H4 (cell line): Measurements from ENCODE around the gene ZNF28. TPM values are rescaled to one million over a fixed set of nuclear protein-coding genes. Genes with fewer than 3 reads are reported as not detected.
"Not testable (repeated sequence)": the region's sequence is repeated elsewhere in the genome, so short reads cannot be mapped to it uniquely, and the experiment has no call there.

Source experiments
- DNase-seq: peaks from one replicate; pipeline ENCODE4 v3.0.0-alpha.2; 2015; ENCODE audit warnings: low spot score
- total RNA-seq: library from RNA; depleted of rRNA; stranded (reverse); fragments of >200 nt; shearing (Covaris generic); gene quantifications from 2 replicates; pipeline ENCODE4 v1.2.3, GENCODE V29; 2014; rRNA removed

Gene ZNF28
- 11.3 and 18.4 TPM in 2 replicates for total RNA-seq

DNA sequence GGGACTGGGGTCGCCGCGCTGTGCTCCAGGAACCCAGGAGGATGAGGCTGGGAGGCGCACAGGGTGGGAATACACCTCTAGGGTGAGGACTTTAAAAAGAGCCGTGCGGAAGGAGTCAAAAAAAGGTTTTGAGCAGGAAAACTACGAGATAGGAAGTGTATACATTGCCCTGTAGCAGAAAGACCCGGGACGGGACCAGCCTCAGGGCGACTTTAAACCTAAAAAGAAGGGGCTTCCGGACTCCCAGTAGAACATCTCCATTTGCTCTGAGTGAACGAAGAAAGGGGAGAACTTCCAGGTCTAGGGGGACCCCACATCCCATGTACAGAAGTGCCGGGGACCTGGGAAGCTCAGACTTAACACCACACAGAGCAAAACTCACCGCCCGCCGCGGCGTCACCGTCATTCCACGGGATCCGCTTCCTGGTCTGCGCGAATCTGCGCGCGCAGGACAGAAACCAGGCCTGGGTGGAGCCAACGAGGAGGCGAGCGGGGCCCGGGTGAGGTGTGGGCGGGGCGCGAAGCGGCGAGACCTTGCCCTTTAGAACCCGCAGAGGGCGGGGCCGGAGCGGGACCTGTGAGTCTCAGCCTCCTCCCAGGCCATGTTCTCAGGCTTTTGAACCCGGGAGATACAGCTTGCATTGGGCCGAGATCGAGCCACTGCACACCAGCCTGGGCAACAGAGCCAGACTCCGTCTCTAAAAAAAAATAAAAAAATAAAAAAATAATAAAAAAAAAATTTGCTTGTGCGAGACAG is at the start of gene ZNF28:
Gene ZNF28, minus strand, starts transcription at position 430 of the 757 bp plus-strand sequence. CDS start 3,675 bp downstream, outside the sequence.
- peak; percentile 21 for DNase-seq

DNA sequence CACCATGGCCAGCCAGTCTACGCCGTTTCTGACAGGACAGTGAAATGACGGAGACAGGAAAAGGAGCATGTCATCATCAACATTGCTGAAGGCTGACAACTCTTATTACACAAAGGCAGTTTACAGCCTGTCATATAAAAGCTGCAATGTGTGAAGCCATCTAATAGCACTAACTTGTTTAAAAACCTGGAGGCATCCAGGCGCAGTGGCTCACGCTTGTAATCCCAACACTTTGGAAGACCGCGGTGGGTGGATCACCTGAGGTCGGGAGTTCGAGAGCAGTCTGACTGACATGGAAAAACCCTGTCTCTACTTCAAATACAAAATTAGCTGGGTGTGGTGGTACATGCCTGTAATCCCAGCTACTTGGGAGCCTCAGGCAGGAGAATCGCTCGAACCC is 46.6 kb upstream of the ZNF28 start:
- DNase-seq, result not testable (repeated sequence)

DNA sequence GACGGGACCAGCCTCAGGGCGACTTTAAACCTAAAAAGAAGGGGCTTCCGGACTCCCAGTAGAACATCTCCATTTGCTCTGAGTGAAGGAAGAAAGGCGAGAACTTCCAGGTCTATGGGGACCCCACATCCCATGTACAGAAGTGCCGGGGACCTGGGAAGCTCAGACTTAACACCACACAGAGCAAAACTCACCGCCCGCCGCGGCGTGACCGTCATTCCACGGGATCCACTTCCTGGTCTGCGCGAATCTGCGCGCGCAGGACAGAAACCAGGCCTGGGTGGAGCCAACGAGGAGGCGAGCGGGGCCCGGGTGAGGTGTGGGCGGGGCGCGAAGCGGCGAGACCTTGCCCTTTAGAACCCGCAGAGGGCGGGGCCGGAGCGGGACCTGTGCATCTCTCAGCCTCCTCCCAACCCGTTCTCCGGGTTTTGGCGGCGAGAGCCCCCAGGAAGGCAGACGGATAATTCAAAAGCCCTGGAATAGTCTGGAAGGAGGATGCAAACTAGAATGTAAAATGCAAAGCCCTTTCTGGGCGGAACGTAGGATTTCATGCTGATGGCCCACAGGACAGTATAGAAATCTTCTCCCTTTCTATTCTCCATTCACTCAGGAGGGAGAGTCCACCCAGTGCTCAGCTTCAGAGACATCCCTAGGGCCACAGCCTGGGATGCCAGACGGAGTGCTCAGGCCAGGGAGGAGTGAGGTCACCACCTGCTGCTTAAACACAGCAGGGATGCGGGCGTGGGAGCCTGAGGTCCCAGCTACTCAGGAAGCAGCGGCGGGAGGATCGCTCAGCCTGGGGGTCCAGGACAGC is 36.2 kb upstream of the ZNF28 start, which contains the start of gene ZNF468:
Gene ZNF468, minus strand, starts transcription at position 242 of the 814 bp plus-strand sequence. CDS start 3,347 bp downstream, outside the sequence.
- DNase-seq, result peak; percentile 19

DNA sequence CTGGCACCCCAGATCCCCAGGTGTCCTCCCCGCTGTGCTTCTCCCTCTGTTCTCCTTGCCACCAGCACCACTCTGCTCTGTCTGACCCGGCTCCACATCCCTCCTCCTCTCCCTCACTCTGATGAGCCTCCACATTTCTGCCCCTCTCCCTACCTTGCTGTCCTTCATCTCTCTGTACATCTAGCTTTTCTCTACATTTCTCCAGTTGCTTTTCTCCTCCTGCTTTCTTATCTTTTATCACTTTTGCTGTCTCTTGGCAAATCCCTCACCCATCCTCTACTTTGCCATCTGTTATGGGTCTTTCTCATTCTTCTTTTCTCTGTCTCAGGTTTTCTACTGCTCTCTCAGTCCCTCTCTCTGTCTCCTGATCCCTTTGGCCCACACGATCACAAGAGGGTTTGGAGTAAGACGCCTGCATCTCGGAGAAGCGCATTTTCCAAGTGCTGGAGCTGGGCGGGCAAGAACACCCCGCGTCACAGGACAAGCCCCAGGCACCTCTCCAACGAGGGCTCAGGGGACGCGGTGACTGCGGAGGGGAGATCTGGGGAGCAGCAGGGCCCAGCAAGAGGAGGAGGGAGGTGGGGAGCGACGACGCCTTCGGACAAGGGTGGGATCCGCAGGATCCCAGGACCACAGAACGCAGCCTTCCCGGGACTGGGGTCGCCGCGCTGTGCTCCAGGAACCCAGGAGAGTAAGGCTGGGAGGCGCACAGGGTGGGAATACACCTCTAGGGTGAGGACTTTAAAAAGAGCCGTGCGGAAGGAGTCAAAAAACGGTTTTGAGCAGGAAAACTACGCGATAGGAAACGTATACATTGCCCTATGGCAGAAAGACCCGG is 35.3 kb upstream of the ZNF28 start:
- DNase-seq, result not testable (repeated sequence)

DNA sequence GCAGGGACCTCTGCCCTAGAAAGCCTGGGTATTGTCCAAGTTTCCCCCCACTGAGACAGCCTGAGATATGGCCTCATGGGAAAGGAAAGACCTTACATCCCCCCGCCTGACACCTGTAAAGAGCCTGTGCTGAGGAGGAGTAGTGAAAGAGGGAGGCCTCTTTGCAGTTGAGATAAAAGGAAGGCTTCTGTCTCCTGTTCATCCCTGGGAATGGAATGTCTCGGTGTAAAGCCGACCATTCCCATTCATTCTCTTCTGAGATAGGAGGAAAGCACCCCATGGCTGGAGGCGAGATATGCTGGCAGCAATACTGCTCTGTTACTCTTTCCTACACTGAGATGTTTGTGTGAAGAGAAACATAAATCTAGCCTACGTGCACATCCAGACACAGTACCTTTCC is 25.9 kb upstream of the ZNF28 start:
- DNase-seq, result not testable (repeated sequence)

DNA sequence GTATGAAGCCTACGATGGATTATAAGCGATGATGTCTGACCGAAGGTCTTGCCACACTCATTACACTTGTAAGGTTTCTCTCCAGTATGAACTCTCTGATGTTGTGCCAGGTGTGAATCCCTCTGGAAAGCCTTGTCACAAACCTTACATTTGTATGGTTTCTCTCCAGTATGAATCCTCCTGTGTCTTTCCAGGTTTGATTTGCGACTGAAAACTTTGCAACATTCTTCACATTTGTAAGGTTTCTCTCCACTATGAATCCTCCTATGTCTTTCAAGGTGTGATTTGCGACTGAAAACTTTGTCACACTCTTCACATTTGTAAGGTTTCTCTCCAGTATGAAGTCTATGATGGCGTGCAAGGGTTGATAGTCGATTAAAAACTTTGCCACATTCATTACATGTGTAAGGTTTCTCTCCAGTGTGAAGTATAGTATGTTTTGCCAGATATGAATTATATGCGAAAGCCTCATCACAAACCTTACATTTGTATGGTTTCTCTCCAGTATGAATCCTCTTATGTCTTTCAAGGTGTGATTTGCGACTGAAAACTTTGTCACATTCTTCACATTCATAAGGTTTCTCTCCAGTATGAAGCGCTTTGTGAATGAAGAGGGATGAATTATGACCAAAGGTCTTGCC is 19.5 kb upstream of the ZNF28 start:
- not testable (repeated sequence) for DNase-seq

DNA sequence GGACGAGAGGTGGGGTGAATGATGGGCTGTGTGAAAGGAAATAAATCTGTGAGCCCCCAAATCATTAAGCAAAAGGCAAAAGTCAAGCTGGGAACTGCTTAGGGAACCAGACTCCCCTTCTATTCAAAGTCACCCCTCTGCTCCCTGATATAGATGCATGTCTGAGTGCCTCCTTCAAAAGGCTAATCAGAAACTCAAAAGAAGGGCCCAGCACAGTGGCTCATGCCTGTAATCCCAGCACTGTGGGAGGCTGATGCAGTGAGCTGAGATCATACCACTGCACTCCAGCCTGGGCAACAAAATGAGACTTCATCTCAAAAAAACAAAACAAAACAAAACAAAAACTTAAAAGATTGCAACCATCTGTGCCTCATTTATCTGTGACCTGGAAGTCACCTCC is 12.9 kb upstream of the ZNF28 start:
- DNase-seq, result not testable (repeated sequence)

DNA sequence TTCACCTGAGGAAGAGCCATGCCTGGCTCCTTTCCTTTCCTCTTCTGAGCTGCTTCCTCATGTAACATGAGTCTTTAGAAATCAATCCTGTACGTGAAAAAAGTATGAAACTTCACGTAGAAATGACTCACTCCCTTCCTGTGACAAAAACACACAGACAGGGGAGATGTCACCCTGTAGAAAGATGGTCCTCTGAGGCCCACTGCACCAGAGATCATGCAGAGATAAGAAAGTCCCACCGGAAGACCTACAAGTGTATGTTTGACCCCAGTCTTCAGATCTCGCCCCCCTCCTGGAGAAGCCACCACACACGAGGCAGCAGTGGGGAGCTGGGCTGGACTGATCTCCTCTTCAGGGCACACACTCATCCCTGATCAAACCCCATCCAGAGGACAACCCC is 12.1 kb upstream of the ZNF28 start:
- DNase-seq, result not testable (repeated sequence)

DNA sequence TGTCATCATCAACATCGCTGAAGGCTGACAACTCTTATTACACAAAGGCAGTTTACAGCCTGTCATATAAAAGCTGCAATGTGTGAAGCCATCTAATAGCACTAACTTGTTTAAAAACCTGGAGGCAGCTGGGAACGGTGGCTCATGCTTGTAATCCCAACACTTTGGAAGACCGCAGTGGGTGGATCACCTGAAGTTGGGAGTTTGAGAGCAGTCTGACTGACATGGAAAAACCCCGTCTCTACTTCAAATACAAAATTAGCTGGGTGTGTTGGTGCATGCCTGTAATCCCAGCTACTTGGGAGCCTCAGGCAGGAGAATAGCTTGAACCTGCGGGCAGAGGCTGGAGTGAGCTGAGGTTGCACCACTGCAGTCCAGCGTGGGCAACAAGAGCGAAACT is 8.4 kb upstream of the ZNF28 start:
- not testable (repeated sequence) for DNase-seq

DNA sequence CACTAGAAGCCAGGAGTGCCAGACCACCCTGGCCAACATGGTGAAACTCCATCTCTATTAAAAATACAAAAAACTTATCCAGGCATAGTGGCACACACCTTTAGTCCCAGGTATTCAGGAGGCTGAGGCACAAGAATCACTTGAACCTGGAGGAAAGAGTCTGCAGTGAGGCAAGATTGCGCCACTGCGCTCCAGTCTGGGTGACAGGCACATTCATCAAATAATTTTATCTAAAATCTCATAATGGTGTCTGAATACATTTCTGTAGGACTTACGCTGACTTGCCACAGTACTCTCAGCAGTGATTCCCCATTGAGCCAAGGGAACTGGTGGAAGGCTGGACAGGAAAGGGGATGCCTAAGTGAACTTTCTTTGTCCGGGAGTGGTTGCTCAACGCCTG is 4.3 kb upstream of the ZNF28 start:
- DNase-seq, result no peak

DNA sequence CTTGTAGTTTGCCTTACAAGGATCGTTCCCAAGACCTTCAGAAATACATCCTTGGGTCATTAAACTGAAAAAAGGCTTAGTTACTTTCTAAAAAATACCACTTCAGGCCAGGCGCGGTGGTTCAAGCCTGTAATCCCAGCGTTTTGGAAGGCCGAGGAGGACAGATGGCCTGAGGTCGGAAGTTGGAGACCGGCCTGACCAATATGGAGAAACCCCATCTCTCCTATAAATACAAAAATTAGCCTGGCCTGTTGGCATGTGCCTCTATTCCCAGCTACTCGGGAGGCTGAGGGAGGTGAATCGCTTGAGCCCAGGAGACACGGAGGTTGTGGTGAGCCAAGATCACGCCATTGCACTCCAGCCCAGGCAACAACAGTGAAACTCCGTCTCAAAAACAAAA is 2.2 kb upstream of the ZNF28 start:
- no peak for DNase-seq

DNA sequence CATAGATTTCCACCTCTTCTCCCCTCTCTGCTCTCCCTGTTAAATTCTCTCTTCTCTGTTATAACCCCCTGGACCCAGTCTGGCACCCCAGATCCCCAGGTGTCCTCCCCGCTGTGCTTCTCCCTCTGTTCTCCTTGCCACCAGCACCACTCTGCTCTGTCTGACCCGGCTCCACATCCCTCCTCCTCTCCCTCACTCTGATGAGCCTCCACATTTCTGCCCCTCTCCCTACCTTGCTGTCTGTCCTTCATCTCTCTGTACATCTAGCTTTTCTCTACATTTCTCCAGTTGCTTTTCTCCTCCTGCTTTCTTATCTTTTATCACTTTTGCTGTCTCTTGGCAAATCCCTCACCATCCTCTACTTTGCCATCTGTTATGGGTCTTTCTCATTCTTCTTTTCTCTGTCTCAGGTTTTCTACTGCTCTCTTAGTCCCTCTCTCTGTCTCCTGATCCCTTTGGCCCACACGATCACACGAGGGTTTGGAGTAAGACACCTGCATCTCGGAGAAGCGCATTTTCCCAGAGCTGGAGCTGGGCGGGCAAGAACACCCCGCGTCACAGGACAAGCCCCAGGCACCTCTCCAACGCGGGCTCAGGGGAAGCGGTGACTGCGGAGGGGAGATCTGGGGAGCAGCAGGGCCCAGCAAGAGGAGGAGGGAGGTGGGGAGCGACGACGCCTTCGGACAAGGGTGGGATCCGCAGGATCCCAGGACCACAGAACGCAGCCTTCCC is 795 bp downstream of the ZNF28 start:
- not testable (repeated sequence) for DNase-seq

DNA sequence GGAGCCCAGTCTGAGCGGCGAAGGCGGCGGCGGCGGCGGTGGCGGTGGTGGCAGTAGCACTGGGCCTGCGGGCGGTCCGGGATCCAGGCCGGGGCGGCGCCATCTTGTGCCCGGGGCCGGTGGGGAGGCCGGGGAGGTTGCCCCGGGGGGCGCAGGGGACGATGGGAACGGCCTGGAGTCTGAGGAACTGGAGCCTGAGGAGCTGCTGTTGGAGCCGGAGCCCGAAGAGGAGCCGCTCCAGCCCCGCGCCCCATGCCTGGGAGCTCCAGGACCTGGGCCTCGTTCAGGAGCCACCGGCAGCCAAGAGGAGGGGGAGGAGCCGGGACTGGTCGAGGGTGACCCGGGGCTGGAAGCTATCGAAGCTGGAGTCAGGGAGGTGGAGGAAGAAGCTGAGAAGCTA is 11.6 kb downstream of the ZNF28 start:
- no peak for DNase-seq

DNA sequence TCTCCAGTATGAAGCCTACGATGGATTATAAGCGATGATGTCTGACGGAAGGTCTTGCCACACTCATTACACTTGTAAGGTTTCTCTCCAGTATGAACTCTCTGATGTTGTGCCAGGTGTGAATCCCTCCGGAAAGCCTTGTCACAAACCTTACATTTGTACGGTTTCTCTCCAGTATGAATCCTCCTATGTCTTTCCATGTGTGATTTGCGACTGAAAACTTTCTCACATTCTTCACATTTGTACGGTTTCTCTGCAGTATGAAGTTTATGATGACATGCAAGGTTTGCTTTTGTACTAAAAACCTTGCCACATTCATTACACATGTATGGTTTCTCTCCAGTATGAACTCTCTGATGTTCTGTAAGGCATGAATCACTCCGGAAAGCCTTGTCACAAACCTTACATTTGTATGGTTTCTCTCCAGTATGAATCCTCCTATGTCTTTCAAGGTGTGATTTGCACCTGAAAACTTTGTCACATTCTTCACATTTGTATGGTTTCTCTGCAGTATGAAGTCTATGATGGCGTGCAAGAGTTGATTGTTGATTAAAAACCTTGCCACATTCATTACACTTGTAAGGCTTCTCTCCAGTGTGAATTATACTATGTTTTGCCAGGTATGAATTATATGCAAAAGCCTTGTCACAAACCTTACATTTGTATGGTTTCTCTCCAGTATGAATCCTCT is 21.3 kb downstream of the ZNF28 start:
- DNase-seq, result not testable (repeated sequence)

DNA sequence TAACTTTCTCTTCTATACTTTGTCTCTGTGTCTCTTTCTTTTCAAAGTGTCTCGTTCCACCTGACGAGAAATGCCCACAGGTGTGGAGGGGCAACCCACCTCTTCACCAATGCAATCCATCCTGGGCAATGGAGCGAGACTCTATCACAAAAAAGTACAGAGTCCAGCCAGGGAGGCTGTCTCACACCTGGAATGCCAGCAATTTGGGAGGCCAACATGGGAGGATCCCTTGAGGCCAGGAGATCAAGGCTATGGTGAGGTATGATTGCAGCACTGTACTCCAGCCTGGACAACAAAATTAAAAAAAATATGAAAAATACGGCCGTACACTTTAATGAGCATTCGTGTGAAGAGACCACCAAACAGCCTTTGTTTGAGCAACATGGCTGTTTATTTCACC is 32.0 kb downstream of the ZNF28 start:
- DNase-seq, result no peak

DNA sequence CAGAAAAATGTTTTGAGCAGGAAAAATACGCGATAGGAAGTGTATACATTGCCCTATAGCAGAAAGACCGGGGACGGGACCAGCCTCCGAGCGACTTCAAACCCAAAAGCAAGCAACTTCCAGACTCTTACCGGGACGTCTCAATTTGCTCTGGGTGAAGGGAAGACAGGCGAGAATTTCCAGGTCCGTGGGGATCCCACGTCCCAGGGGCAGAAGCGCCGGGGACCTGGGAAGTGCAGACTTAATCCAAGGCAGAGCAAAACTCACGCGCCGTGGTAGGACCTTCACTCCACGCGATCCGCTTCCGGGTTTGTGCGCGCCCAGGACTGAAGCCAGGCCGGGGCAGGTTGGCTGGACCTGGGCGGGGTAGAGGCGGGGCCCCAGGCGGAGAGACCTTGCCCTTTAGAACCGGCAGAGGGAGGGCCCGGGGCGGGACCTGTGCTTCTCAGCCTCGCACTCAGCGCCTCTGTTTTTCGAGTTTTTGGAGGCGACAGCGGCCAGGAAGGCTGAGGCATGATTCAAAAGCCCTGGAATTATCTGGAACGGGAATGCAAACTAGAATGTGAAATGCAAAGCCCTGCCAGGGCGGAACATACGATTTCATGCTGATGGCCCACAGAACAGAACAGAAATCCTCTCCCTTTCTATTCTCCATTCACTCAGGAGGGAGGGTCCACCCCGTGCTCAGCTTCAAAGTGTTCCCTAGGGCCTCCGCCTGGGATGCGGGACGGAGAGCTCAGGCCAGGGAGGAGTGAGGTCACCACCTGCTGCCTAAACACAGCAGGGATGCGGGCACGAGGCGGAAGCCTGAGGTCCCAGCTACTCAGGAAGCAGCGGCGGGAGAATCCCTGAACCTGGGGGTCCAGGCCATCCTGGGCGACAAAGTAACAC is 34.7 kb downstream of the ZNF28 start, which contains the start of gene ZNF600:
Gene ZNF600, minus strand, starts transcription at position 328 of the 891 bp plus-strand sequence. CDS start 7,903 bp downstream, outside the sequence.
- DNase-seq, result peak; percentile 56

DNA sequence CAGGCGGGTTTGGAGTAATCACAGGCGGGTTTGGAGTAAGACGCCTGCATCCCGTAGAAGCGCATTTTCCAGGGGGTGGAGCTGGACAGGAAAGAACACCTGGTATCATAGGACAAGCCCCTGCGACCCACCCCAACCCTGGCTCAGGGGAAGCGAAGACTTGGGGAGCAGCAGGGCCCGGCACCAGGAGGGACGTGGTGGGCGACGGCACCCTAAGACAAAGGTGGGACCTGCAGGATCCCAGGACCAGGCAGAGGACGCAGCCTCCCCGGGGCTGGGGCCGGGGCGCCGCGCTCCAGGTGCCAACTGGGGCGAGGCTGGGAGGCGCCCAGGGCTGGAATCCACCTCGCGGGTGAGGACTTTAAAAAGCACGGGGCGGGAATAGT is 35.4 kb downstream of the ZNF28 start:
- no peak for DNase-seq

DNA sequence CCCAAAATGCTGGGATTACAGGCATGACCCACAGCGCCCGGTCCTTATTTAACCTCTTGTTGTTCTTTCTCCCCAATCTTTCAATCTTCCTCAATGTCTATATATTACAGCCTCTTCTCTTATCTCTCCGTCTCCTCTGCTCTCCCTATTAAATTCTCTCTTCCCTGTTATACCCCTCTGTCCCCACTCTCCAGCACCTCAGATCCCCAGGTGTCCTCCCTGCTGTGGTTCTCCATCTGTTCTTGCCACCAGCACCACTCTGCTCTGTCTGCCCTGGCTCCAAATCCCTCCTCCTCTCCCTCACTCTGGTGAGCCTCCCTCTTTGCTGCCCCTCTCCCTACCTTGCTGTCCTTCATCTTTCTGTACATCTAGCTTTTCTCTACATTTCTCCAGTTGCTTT is 35.9 kb downstream of the ZNF28 start:
- no peak for DNase-seq

DNA sequence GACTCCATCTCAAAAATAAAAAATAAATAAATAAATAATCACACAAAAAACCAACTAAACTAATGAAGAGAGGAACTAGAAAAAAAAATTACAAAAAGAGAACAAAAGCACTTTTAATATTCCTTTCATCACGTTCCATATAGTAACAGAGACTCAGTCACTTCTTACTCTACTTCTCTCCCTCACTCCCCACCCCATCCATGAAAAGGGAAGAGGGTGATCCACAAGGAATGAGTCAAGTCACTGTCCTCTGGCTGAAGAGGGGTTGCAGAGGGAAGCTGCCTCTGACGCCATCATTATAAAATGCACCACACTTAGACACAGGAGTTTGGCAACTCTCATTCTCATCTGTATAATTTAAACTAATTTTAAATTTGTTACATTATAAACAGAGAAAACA is 38.6 kb downstream of the ZNF28 start:
- not testable (repeated sequence) for DNase-seq
